SU-DHL-6 (cell line): ENCODE data around the gene KCNK4.

Source experiments
- EZH2phosphoT487 ChIP-seq: fragments of 200-600 bp; sonication (generic), shearing (Covaris generic); conservative IDR thresholded peaks from 2 replicates; pipeline ENCODE4 v1.6.1; 2018; ENCODE audit warnings: mild to moderate bottlenecking, antibody characterized with exemption, low read length, moderate library complexity, mixed read lengths
- TF ChIP-seq, protein P1 (sequence below): fragments of 200-600 bp; sonication (generic); IDR thresholded peaks from one replicate; pipeline ENCODE4 v1.5.1; 2017; ENCODE audit warnings: antibody characterized with exemption, mild to moderate bottlenecking, low read length, moderate library complexity; ENCODE audit not compliant: insufficient read depth, poor library complexity, severe bottlenecking

DNA sequence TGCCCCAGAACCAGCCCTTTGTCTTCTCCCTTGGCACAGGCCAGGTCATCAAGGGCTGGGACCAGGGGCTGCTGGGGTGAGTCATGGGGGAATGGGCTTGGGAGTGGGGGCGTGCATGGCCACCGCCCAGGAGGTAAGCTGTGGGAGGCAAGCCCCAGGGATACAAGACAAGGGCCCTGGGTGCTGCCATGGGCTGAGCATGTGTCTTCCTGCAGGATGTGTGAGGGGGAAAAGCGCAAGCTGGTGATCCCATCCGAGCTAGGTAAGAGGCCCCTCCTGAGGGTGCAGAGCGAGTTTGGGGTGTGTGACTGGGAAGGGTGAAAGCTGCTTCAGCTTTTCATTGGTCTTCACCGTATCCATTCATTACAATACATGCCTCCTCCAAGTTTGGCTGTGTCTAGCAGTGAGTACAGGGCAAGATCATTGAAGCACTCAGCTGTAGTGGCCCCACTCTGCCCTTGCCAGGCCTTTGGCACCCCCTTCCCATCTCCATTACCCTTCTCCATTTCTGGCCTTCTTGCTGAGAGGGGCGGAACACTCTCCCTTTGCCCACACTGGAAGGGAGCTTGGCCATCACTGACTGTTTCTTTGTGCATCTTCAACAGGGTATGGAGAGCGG is 47.8 kb upstream of the KCNK4 start:
- TF ChIP-seq, protein P1, sequence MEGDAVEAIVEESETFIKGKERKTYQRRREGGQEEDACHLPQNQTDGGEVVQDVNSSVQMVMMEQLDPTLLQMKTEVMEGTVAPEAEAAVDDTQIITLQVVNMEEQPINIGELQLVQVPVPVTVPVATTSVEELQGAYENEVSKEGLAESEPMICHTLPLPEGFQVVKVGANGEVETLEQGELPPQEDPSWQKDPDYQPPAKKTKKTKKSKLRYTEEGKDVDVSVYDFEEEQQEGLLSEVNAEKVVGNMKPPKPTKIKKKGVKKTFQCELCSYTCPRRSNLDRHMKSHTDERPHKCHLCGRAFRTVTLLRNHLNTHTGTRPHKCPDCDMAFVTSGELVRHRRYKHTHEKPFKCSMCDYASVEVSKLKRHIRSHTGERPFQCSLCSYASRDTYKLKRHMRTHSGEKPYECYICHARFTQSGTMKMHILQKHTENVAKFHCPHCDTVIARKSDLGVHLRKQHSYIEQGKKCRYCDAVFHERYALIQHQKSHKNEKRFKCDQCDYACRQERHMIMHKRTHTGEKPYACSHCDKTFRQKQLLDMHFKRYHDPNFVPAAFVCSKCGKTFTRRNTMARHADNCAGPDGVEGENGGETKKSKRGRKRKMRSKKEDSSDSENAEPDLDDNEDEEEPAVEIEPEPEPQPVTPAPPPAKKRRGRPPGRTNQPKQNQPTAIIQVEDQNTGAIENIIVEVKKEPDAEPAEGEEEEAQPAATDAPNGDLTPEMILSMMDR: no peak
- no peak for TF ChIP-seq EZH2phosphoT487
